Measurements from ENCODE around the gene TNFRSF8. TPM values are rescaled to one million over a fixed set of nuclear protein-coding genes. Genes with fewer than 3 reads are reported as not detected.

Gene TNFRSF8
- total RNA-seq, 1 experiment from 2014 or later = not detected

DNA sequence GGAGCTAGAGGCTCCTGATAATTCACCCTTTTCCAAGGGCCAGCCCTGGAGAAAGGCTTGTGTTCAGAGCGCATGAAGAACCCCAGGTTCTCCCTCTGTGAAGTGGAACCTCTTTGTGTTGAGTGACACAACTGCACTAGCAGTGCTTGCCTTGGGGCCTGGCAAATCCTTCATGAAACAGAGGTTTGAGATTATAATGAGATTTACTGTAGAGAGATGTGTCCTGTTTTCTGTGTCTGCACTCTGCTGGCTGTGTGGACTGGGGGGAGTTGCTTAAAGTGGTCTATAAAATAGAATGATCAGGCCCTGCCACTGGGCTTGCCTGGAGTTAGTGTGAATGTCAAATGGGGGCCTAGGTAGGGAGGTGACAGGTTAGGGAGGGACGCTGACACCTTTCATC, 92.2 kb downstream of the TNFRSF8 start:
- intact Hi-C loops (cut with micrococcal nuclease) = no loop called here
- Histone ChIP-seq H3F3A (ENCODE audit: low read length, unreplicated experiment) (no peaks in the 10 kb centered on the region), H3K9me2 (replicated peaks; ENCODE audit: low read length) (no peaks in the 10 kb centered on the region), H3K79me2 (ENCODE audit: low read length) (no peaks in the 10 kb centered on the region), H2AFZ (ENCODE audit: low read length) (no peak overlapping the region), H3K9me3 (ENCODE audit: low read length) (no peaks in the 10 kb centered on the region), H3K4me1 (ENCODE audit: insufficient read depth, low read length) (peaks cover 31% of the 10 kb centered on the region), H3K4me3 (ENCODE audit: low read length) (no peak overlapping the region), H3K27ac (ENCODE audit: low read length) (no peak overlapping the region), H3K9ac (ENCODE audit: low read length) (no peak overlapping the region), H4K20me1 (ENCODE audit: low read length) (no peaks in the 10 kb centered on the region), H3K36me3 (ENCODE audit: low read depth, low read length) (no peaks in the 10 kb centered on the region), H3K4me2 (ENCODE audit: low read length) (no peak overlapping the region), H3K27me3 (ENCODE audit: low read length) (no peaks in the 10 kb centered on the region)
- CTCF ChIA-PET = no interaction called here
- DNase-seq (no peak), ATAC-seq (no peak)
- TF ChIP-seq EZH2 (IDR thresholded peaks at IDR 0.05; ENCODE audit: low read length, unreplicated experiment) = no peak
- no peak for TF ChIP-seq EZH2phosphoT487 (IDR thresholded peaks at IDR 0.05; ENCODE audit: borderline replicate concordance, low read length)
- POLR2A ChIA-PET (ENCODE audit: unreplicated experiment) = no interaction called here
- BruUV-seq (replicated peaks) = no TSS peak

DNA sequence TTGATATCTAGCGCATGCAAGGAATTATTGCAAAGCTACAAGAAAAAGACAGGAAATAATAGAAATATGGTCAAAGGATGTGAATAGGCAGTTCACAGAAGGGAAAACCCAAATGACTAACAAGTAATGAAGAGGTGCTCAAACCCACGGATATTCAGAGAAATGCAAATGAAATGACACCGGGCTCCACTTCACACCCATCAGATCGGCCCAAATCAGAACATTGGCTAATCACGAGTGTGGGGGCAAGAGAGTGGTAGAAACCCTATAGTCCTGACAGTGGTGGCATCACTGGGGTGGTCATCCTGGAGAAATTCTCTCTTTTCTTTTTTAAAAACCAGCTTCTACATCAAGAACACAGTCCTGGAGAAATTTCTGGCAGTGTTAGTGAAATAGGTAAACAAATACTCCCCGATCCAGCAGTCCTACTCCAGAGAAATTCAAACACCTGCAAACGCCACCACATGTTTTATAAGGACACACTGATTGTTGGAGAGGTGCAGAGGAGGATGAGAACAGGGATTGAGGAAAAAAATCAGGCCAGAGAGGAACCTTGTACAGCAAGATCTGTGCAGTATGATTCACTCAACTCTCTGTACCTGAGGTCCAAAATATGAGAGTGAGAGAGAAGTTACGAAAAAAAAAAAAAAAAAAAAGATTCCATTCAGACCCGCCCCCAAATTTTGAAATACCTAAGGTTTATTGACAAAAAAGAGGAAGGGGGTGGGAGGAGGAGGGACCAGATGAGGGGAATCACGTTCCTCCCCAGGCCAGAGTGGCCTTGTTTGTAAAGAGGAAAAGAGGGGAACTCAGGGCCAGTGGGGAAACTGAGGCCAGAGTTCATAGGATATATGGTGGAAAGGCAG, 94.5 kb downstream of the TNFRSF8 start:
- H3K9me3 ChIP-seq (ENCODE audit: low read length) = no peaks in the 10 kb centered on the region
- no peak overlapping the region for H3K4me3 ChIP-seq (ENCODE audit: low read length)
- no peaks in the 10 kb centered on the region for H3K36me3 ChIP-seq (ENCODE audit: low read depth, low read length)
- no peaks in the 10 kb centered on the region for H4K20me1 ChIP-seq (ENCODE audit: low read length)
- ChIA-PET CTCF (no interaction called here), POLR2A (ENCODE audit: unreplicated experiment) (no interaction called here)
- TF ChIP-seq EZH2 (IDR thresholded peaks at IDR 0.05; ENCODE audit: low read length, unreplicated experiment) (no peak), EZH2phosphoT487 (IDR thresholded peaks at IDR 0.05; ENCODE audit: borderline replicate concordance, low read length) (no peak)
- TF ChIP-seq, protein P1, sequence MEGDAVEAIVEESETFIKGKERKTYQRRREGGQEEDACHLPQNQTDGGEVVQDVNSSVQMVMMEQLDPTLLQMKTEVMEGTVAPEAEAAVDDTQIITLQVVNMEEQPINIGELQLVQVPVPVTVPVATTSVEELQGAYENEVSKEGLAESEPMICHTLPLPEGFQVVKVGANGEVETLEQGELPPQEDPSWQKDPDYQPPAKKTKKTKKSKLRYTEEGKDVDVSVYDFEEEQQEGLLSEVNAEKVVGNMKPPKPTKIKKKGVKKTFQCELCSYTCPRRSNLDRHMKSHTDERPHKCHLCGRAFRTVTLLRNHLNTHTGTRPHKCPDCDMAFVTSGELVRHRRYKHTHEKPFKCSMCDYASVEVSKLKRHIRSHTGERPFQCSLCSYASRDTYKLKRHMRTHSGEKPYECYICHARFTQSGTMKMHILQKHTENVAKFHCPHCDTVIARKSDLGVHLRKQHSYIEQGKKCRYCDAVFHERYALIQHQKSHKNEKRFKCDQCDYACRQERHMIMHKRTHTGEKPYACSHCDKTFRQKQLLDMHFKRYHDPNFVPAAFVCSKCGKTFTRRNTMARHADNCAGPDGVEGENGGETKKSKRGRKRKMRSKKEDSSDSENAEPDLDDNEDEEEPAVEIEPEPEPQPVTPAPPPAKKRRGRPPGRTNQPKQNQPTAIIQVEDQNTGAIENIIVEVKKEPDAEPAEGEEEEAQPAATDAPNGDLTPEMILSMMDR (conservative IDR thresholded peaks at IDR 0.05; ENCODE audit: low read depth, low read length) = no peak
- no peaks in the 10 kb centered on the region for H3F3A ChIP-seq (ENCODE audit: low read length, unreplicated experiment)
- no peak overlapping the region for H2AFZ ChIP-seq (ENCODE audit: low read length)
- peak; percentile 53 for DNase-seq
- no peak overlapping the region for H3K27ac ChIP-seq (ENCODE audit: low read length)
- H3K4me2 ChIP-seq (ENCODE audit: low read length) = no peak overlapping the region
- H3K9ac ChIP-seq (ENCODE audit: low read length) = no peak overlapping the region
- no TSS peak for BruUV-seq (replicated peaks)
- H3K27me3 ChIP-seq (ENCODE audit: low read length) = no peaks in the 10 kb centered on the region
- H3K79me2 ChIP-seq (ENCODE audit: low read length) = no peaks in the 10 kb centered on the region
- intact Hi-C loops (cut with micrococcal nuclease) = no loop called here
- peaks cover 54% of the 10 kb centered on the region for H3K4me1 ChIP-seq (ENCODE audit: insufficient read depth, low read length)
- no peaks in the 10 kb centered on the region for H3K9me2 ChIP-seq (replicated peaks; ENCODE audit: low read length)
- ATAC-seq = no peak

GRCh38 chr1:12158357-12159092, 95.4 kb downstream of the TNFRSF8 start:
- no peaks in the 10 kb centered on the region for H3K9me2 ChIP-seq (replicated peaks; ENCODE audit: low read length)
- intact Hi-C loops (cut with micrococcal nuclease) = no loop called here
- TF ChIP-seq, protein P1 (conservative IDR thresholded peaks at IDR 0.05; ENCODE audit: low read depth, low read length) = no peak
- TF ChIP-seq EZH2 (IDR thresholded peaks at IDR 0.05; ENCODE audit: low read length, unreplicated experiment) (no peak), EZH2phosphoT487 (IDR thresholded peaks at IDR 0.05; ENCODE audit: borderline replicate concordance, low read length) (no peak)
- H3K4me1 ChIP-seq (ENCODE audit: insufficient read depth, low read length) = peaks cover 45% of the 10 kb centered on the region
- no peaks in the 10 kb centered on the region for H3K36me3 ChIP-seq (ENCODE audit: low read depth, low read length)
- DNase-seq = no peak
- POLR2A ChIA-PET (ENCODE audit: unreplicated experiment) = no interaction called here
- no peaks in the 10 kb centered on the region for H3K9me3 ChIP-seq (ENCODE audit: low read length)
- H3K27me3 ChIP-seq (ENCODE audit: low read length) = no peaks in the 10 kb centered on the region
- ATAC-seq = no peak
- no peaks in the 10 kb centered on the region for H4K20me1 ChIP-seq (ENCODE audit: low read length)
- H3K27ac ChIP-seq (ENCODE audit: low read length) = no peak overlapping the region
- no TSS peak for BruUV-seq (replicated peaks)
- H3K9ac ChIP-seq (ENCODE audit: low read length) = no peak overlapping the region
- H3K4me2 ChIP-seq (ENCODE audit: low read length) = no peak overlapping the region
- no peaks in the 10 kb centered on the region for H3F3A ChIP-seq (ENCODE audit: low read length, unreplicated experiment)
- CTCF ChIA-PET = no interaction called here
- no peak overlapping the region for H3K4me3 ChIP-seq (ENCODE audit: low read length)
- no peak overlapping the region for H2AFZ ChIP-seq (ENCODE audit: low read length)
- H3K79me2 ChIP-seq (ENCODE audit: low read length) = no peaks in the 10 kb centered on the region
